GM12878 (cell line): ENCODE results near the gene LCP1. TPM values are rescaled to one million over a fixed set of nuclear protein-coding genes. Genes with fewer than 3 reads are reported as not detected.
A peak's percentile ranks its signal among the peaks of the same experiment; 100 is the strongest.

ENCODE experiments used
- ATAC-seq: fragments of 200-7000 bp; cut with Tn5 transposase; 3 replicates; pipeline ENCODE4 v1.9.1; 2020; ENCODE audit warnings: mild to moderate bottlenecking, moderate library complexity
- BruUV-seq: library from RNA; stranded (reverse); fragments of 400-500 nt; replicated peaks from 2 replicates; lab custom pipeline; 2021; lab: Mats Ljungman, UMichigan
- CTCF ChIA-PET: fragments of 300-600 bp; sonication (Branson Sonifier 250); formaldehyde crosslinking; extraction: SDS; loops from one replicate; lab custom pipeline; 2021; ENCODE audit warnings: inconsistent platforms; lab: Yijun Ruan, JAX
- POLR2A ChIA-PET: fragments of 350-600 bp; formaldehyde crosslinking; extraction: SDS; loops from one replicate; lab custom pipeline; 2021; ENCODE audit warnings: inconsistent platforms; lab: Charles Lee
- RAD21 ChIA-PET: fragments of 300-600 bp; sonication (Branson Sonifier 250); formaldehyde crosslinking; loops from one replicate; lab custom pipeline; 2023; ENCODE audit warnings: antibody characterized with exemption; ENCODE audit not compliant: unreplicated experiment; lab: Charles Lee
- SMC1A ChIA-PET: fragments of 300-600 bp; sonication (Branson Sonifier 250); formaldehyde crosslinking; loops from one replicate; lab custom pipeline; 2023; ENCODE audit not compliant: unreplicated experiment, uncharacterized antibody; lab: Charles Lee
- DNase-seq: peaks from one replicate; pipeline ENCODE4 v3.0.0-alpha.2; 2011; ENCODE audit warnings: low read depth, low spot score
- FAIRE-seq: peaks from 3 replicates; lab custom pipeline; 2011; peaks lifted over from hg19 to GRCh38; lab: Jason Lieb, UNC
- H2AFZ ChIP-seq: 2 replicates; pipeline ENCODE4 v1.6.0; 2011; ENCODE audit warnings: low read depth, low read length, control low read depth; ENCODE audit not compliant: control insufficient read depth
- H3K27ac ChIP-seq: 2 replicates; pipeline ENCODE4 v1.5.1; 2011; ENCODE audit warnings: control low read depth; ENCODE audit not compliant: control insufficient read depth, insufficient read depth
- H3K27me3 ChIP-seq, 2 experiments: replicated peaks in 1 of 2; 2 replicates each; pipeline versions ENCODE4 v1.6.0 to v1.6.1; 2011; ENCODE audit warnings: low read length in 1 of 2; ENCODE audit not compliant: control insufficient read depth in 2 of 2, insufficient read depth in 2 of 2
- H3K36me3 ChIP-seq, 2 experiments: 2 replicates each; pipeline ENCODE4 v1.5.1; 2011; ENCODE audit warnings: low read length in 1 of 2; ENCODE audit not compliant: control insufficient read depth in 2 of 2, insufficient read depth in 2 of 2
- H3K4me1 ChIP-seq: 2 replicates; pipeline ENCODE4 v1.6.1; 2011; ENCODE audit warnings: mild to moderate bottlenecking, low read length, moderate library complexity, mixed read lengths; ENCODE audit not compliant: control insufficient read depth, insufficient read depth
- H3K4me2 ChIP-seq: 2 replicates; pipeline ENCODE4 v1.6.0; 2011; ENCODE audit warnings: control low read depth; ENCODE audit not compliant: control insufficient read depth, insufficient read depth
- H3K4me3 ChIP-seq: fragments of 200-600 bp; sonication (generic); 2 replicates; pipeline ENCODE4 v1.5.1; 2016
- H3K79me2 ChIP-seq: 2 replicates; pipeline ENCODE4 v1.6.0; 2011; ENCODE audit warnings: low read length; ENCODE audit not compliant: control insufficient read depth, insufficient read depth
- H3K9ac ChIP-seq: 2 replicates; pipeline ENCODE4 v1.8.0; 2011; ENCODE audit warnings: low read length, control low read depth, mixed read lengths; ENCODE audit not compliant: control insufficient read depth, insufficient read depth
- H3K9me3 ChIP-seq: replicated peaks from 3 replicates; pipeline ENCODE4 v1.5.1; 2011; ENCODE audit warnings: mild to moderate bottlenecking, low read length; ENCODE audit not compliant: control insufficient read depth, insufficient read depth
- H4K20me1 ChIP-seq: 2 replicates; pipeline ENCODE4 v1.6.0; 2011; ENCODE audit not compliant: control insufficient read depth, insufficient read depth
- EED ChIP-seq: sonication (generic); IDR thresholded peaks from 2 replicates; pipeline ENCODE4 v1.6.1; 2016; ENCODE audit warnings: antibody characterized with exemption, low read depth
- GABPA ChIP-seq: IDR thresholded peaks from 2 replicates; pipeline ENCODE4 v1.6.1; 2014; ENCODE audit warnings: antibody characterized with exemption, low read depth, mild to moderate bottlenecking, inconsistent platforms
- IKZF1 ChIP-seq: fragments of 450-650 bp; conservative IDR thresholded peaks from 2 replicates; pipeline ENCODE4 v1.6.1; 2017; ENCODE audit warnings: antibody characterized with exemption, mild to moderate bottlenecking
- IKZF2 ChIP-seq, 2 experiments: fragments of 450-650 bp; IDR thresholded peaks; 2 replicates each; pipeline ENCODE4 v1.6.1; 2017; ENCODE audit warnings: mild to moderate bottlenecking in 2 of 2, moderate library complexity in 2 of 2
- JUND ChIP-seq: IDR thresholded peaks from 2 replicates; pipeline ENCODE4 v1.6.1; 2012; ENCODE audit warnings: low read depth, mild to moderate bottlenecking, low read length, improper control_type of control experiment, moderate library complexity
- KDM1A ChIP-seq: fragments of 200-600 bp; sonication (generic); IDR thresholded peaks from 2 replicates; pipeline ENCODE4 v1.6.1; 2016; ENCODE audit warnings: borderline replicate concordance
- NFIC ChIP-seq: IDR thresholded peaks from 2 replicates; pipeline ENCODE4 v1.6.1; 2012; ENCODE audit warnings: low read depth, mild to moderate bottlenecking, inconsistent platforms, low read length, moderate library complexity
- ZNF217 ChIP-seq: fragments of 450-650 bp; IDR thresholded peaks from 2 replicates; pipeline ENCODE4 v1.6.1; 2017; ENCODE audit warnings: antibody characterized with exemption, mild to moderate bottlenecking
- ZNF24 ChIP-seq: fragments of 450-650 bp; IDR thresholded peaks from 2 replicates; pipeline ENCODE4 v1.6.1; 2017; ENCODE audit warnings: antibody characterized with exemption, mild to moderate bottlenecking
- WGBS: methylation state at CpG from one replicate; pipeline ENCODE4 v1.1.6; 2016; ENCODE audit warnings: low lambda C conversion rate; ENCODE audit not compliant: insufficient replicate concordance, insufficient coverage; ENCODE audit errors: missing lambda C conversion rate; 5-methylcytosine and 5-hydroxymethylcytosine counted together
- in situ Hi-C: fragments of 300-500 bp; cut with MboI; formaldehyde crosslinking; loops from 9 replicates; pipeline ENCODE4 v1.14.3; 2018; ENCODE audit warnings: mixed read lengths
- intact Hi-C: fragments of 100-400 bp; cut with micrococcal nuclease; formaldehyde crosslinking; loops from one replicate; pipeline ENCODE4 v1.14.2; 2022; ENCODE audit not compliant: unreplicated experiment
- polyA plus RNA-seq, 11 experiments: library from polyadenylated mRNA; depleted of rRNA in 4 of 11; unstranded in 6 of 11; stranded (reverse) in 5 of 11; fragments of >200 nt; fragmentation: Nextera tagmentation in 4 of 11; fragmentation: Illumina TruSeq in 1 of 11; extraction: Ambion mirVana in 4 of 11; extraction: Trizol in 1 of 11; gene quantifications; 1 replicate in 1 of 11; 2 replicates in 10 of 11; pipeline versions ENCODE4 v1.2.1 to v1.2.3, GENCODE V29; 2011 to 2016; ENCODE audit warnings: inconsistent platforms in 2 of 11, missing spikeins in 2 of 11, low read depth in 1 of 11
- total RNA-seq, 4 experiments: library from RNA; depleted of rRNA in 3 of 4; stranded (reverse); fragments of >200 nt in 3 of 4; fragmentation: Illumina TruSeq in 1 of 4; extraction: Trizol in 1 of 4; gene quantifications; 2 replicates each; pipeline versions ENCODE4 v1.2.1 to v1.2.3, GENCODE V29; 2013 to 2021

Gene LCP1
- total and polyA plus RNA-seq, 10 of the 15 experiments (the other 5 are each of a cell fraction or from before 2014, with no cell fraction given): 775 to 2,201 (median 1,556) TPM

DNA sequence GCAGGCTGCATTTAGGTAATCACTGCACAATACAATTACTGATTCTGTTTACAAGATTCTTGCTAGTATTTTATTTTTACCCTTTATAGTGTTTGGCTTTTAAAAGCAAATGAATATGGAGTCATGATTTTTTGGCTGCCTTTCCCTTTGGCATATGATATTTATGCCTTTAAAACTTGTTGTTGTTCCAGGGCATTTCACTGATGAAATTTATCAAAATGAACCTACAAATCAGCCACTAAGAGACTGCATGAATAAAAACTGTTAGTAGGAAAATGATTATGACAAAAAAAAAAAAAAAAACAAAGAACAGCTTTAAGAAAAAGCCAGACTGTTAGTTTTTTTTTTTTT, 79.7 kb downstream of the LCP1 start:
- POLR2A ChIA-PET: no interaction called here
- TF ChIP-seq KDM1A (no peak), NFIC (peak; percentile 3; the same call in 1 of the 2 replicates)
- Histone ChIP-seq H3K4me1 (peaks cover 20% of the 10 kb centered on the region), H3K36me3 (no peaks in the 10 kb centered on the region), H3K4me2 (peak overlapping the region; percentile 62; the same call in 1 of the 2 replicates), H3K27me3 (no peaks in the 10 kb centered on the region), H2AFZ (peak overlapping the region; percentile 59), H4K20me1 (no peaks in the 10 kb centered on the region), H3K9me3 (no peaks in the 10 kb centered on the region), H3K4me3 (no peak overlapping the region), H3K27ac (peak overlapping the region; percentile 52; the same call in 1 of the 2 replicates), H3K9ac (no peak overlapping the region), H3K79me2 (no peaks in the 10 kb centered on the region)
- no peak for FAIRE-seq
- no TSS peak for BruUV-seq
- in situ Hi-C loops: no loop called here
- CTCF ChIA-PET: no interaction called here
- SMC1A ChIA-PET: interaction anchor here (0.9 to 1.7 kb wide), 3 partner anchors 8 to 47 kb away, joined by 3 to 4 read pairs (median 4); no protein-coding TSS in a partner anchor
- intact Hi-C loops: no loop called here
- RAD21 ChIA-PET: interaction anchor here (1.0 kb wide), 1 partner anchor 30 kb away, joined by 3 read pairs; no protein-coding TSS in a partner anchor
- no peak for DNase-seq
- ATAC-seq: no peak

DNA sequence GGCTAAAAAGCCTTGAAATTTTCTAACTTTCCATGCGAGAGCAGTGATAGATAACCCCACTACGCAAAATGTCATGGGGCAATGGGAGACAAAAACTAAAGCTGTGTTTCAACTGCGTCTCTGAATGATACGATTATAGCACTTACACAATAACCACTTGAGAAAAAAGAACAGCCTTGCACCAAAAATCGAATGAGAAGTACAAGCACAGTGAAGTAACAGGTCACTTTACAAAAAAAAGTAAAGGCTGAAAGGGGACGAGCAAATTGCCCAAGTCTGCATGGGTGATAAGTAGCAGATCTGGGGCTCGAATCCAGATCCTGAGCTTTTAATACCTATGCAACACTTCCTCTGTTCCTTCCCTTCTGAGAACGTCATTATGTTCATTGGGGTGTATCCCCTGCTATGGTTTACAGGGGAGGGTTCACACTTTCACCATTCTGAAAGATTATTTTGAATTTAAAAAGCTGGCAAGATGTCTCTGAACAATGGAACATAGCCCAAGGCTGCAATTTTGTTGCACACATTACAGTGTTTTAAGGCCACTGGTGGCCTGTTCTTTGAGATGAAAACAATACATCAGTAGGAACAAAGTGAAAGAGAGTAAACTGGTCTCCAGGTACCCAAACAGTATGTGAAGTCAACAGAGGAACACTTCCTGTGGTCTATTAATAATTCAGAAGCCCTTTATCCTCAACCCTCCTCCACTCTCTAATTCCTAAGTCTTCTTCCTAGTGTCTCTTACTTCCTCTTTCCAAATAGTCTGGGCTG, 80.3 kb downstream of the LCP1 start:
- no peaks in the 10 kb centered on the region for H3K9me3 ChIP-seq
- H3K27me3 ChIP-seq: no peaks in the 10 kb centered on the region
- ChIA-PET SMC1A (interaction anchor here (0.9 to 1.7 kb wide), 3 partner anchors 7 to 46 kb away, joined by 3 to 4 read pairs (median 4); no protein-coding TSS in a partner anchor), CTCF (interaction anchor here (0.6 kb wide), 1 partner anchor 10 kb away, joined by 3 read pairs; no protein-coding TSS in a partner anchor), RAD21 (interaction anchor here (1.0 kb wide), 1 partner anchor 30 kb away, joined by 3 read pairs; no protein-coding TSS in a partner anchor), POLR2A (no interaction called here)
- no peak overlapping the region for H3K9ac ChIP-seq
- H3K27ac ChIP-seq: peak overlapping the region; percentile 52
- peak overlapping the region; percentile 62 for H3K4me2 ChIP-seq
- WGBS: 51% methylated on average over 8 of the region's 8 CpGs
- no TSS peak for BruUV-seq
- intact Hi-C loops (loop anchor here (2.0 kb wide), 1 partner anchor 49 kb away; the partner anchor contains the start of gene ZC3H13), in situ Hi-C loops (no loop called here)
- DNase-seq: no peak
- peak overlapping the region; percentile 40; the same call in 1 of the 2 replicates for H3K4me3 ChIP-seq
- TF ChIP-seq ZNF24 (no peak), EED (peak; percentile 35; the same call in 1 of the 2 replicates), IKZF1 (0 out of 2 replicates have a peak, but pooled peaks have one; percentile 13), NFIC (peak; percentile 37; the same call in 1 of the 2 replicates), GABPA (0 out of 2 replicates have a peak, but pooled peaks have one; percentile 8), ZNF217 (no peak), JUND (no peak), IKZF2 (IDR thresholded peaks at IDR 0.05) (peak in 1 of 2 experiments; percentile 38; a peak in 1 of 4 replicates)
- no peaks in the 10 kb centered on the region for H3K36me3 ChIP-seq
- peak; percentile 44 for FAIRE-seq
- peaks cover 20% of the 10 kb centered on the region for H3K4me1 ChIP-seq
- peak; percentile 63 for ATAC-seq
- H4K20me1 ChIP-seq: no peaks in the 10 kb centered on the region
- H3K79me2 ChIP-seq: no peaks in the 10 kb centered on the region
- H2AFZ ChIP-seq: peak overlapping the region; percentile 59
